ENCODE measurements around the gene GRM1. TPM values are rescaled to one million over a fixed set of nuclear protein-coding genes. Genes with fewer than 3 reads are reported as not detected.

GRM1 gene
- total RNA-seq, 1 donor from 2014 or later, result not detected

DNA sequence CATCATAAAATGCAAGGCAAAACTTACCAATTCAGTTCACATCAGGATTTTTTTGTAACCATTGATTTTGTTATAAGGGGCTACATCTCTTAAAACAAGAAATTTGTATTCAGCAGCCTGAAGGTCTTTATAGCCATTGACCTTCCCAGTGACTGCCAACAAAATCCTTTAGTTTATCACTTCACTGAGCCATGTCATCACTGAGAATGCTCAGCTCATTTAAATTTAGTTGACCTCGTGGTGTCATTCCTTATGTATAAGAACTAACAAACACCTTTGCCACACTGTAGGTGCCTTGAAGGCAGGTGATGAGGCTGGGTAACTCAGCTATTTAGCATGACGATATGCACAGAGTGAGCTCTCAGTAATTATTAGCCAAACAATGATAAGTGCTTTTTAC, 77.7 kb downstream of the GRM1 start:
- DNase-seq (ENCODE audit: extremely low spot score, unreplicated experiment), result no peak
- H3K27ac Mint-ChIP-seq (ENCODE audit: unreplicated experiment), result no peak overlapping the region
- TF ChIP-seq, protein P1, sequence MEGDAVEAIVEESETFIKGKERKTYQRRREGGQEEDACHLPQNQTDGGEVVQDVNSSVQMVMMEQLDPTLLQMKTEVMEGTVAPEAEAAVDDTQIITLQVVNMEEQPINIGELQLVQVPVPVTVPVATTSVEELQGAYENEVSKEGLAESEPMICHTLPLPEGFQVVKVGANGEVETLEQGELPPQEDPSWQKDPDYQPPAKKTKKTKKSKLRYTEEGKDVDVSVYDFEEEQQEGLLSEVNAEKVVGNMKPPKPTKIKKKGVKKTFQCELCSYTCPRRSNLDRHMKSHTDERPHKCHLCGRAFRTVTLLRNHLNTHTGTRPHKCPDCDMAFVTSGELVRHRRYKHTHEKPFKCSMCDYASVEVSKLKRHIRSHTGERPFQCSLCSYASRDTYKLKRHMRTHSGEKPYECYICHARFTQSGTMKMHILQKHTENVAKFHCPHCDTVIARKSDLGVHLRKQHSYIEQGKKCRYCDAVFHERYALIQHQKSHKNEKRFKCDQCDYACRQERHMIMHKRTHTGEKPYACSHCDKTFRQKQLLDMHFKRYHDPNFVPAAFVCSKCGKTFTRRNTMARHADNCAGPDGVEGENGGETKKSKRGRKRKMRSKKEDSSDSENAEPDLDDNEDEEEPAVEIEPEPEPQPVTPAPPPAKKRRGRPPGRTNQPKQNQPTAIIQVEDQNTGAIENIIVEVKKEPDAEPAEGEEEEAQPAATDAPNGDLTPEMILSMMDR (IDR thresholded peaks at IDR 0.05), result no peak
- H3K4me1 Mint-ChIP-seq (ENCODE audit: unreplicated experiment), result no peaks in the 10 kb centered on the region
- H3K9me3 Mint-ChIP-seq (ENCODE audit: unreplicated experiment), result no peaks in the 10 kb centered on the region
- no peaks in the 10 kb centered on the region for H3K36me3 Mint-ChIP-seq (ENCODE audit: unreplicated experiment)
- no peak overlapping the region for H3K4me3 Mint-ChIP-seq (ENCODE audit: unreplicated experiment)
- H3K27me3 Mint-ChIP-seq (ENCODE audit: unreplicated experiment), result peaks cover 2% of the 10 kb centered on the region

DNA sequence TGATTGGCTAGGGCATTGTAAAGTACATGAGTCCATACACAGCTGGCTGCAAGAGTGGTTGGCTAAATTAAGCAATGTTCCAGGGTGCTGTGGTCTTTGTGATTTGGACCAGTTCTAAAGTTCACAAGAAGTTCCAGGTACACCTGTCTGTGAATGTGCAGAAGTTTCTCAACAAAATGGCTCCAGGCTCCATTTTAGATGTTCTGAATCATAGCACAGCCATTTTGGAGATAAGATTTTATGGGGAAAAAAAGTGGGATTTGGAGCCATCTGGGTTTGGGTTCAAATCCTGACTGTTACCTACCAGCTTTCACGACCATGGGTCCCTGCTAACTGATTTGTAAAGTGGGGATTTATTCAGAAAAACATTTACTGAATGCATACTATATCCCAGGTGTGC, 82.1 kb downstream of the GRM1 start:
- DNase-seq (ENCODE audit: extremely low spot score, unreplicated experiment), result no peak
- H3K4me1 Mint-ChIP-seq (ENCODE audit: unreplicated experiment), result no peaks in the 10 kb centered on the region
- H3K4me3 Mint-ChIP-seq (ENCODE audit: unreplicated experiment), result no peak overlapping the region
- no peak overlapping the region for H3K27ac Mint-ChIP-seq (ENCODE audit: unreplicated experiment)
- TF ChIP-seq, protein P1 (IDR thresholded peaks at IDR 0.05), result no peak
- H3K36me3 Mint-ChIP-seq (ENCODE audit: unreplicated experiment), result no peaks in the 10 kb centered on the region
- no peaks in the 10 kb centered on the region for H3K9me3 Mint-ChIP-seq (ENCODE audit: unreplicated experiment)
- no peaks in the 10 kb centered on the region for H3K27me3 Mint-ChIP-seq (ENCODE audit: unreplicated experiment)

DNA sequence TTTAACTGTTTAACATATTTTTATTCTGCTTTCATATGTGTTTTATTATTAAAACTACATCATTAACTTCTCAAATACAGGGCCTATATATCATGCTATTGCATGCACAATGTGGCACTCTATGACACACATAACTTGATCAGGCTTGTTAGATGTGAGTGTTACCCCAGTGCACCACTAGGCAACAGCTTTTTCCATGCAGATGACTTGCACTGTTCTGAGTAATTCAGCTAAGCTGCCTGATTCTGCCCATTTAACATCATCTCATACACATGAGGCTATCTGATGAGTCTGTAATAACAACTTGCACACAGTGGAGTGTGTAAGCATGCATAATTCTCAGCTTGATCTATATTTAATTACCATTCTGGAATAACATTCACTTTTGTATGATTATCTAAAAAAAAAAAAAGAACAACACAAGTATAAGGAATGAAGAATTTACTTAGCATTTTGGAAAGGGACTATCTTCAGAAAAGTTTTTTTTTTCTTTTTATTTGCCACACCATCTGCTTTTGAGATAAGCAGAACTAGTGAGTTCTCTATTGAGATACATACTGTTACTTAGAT, 83.1 kb downstream of the GRM1 start:
- TF ChIP-seq, protein P1 (IDR thresholded peaks at IDR 0.05), result no peak
- no peak overlapping the region for H3K4me3 Mint-ChIP-seq (ENCODE audit: unreplicated experiment)
- no peaks in the 10 kb centered on the region for H3K4me1 Mint-ChIP-seq (ENCODE audit: unreplicated experiment)
- peaks cover 1% of the 10 kb centered on the region for H3K27me3 Mint-ChIP-seq (ENCODE audit: unreplicated experiment)
- no peaks in the 10 kb centered on the region for H3K36me3 Mint-ChIP-seq (ENCODE audit: unreplicated experiment)
- H3K9me3 Mint-ChIP-seq (ENCODE audit: unreplicated experiment), result no peaks in the 10 kb centered on the region
- no peak overlapping the region for H3K27ac Mint-ChIP-seq (ENCODE audit: unreplicated experiment)
- no peak for DNase-seq (ENCODE audit: extremely low spot score, unreplicated experiment)

DNA sequence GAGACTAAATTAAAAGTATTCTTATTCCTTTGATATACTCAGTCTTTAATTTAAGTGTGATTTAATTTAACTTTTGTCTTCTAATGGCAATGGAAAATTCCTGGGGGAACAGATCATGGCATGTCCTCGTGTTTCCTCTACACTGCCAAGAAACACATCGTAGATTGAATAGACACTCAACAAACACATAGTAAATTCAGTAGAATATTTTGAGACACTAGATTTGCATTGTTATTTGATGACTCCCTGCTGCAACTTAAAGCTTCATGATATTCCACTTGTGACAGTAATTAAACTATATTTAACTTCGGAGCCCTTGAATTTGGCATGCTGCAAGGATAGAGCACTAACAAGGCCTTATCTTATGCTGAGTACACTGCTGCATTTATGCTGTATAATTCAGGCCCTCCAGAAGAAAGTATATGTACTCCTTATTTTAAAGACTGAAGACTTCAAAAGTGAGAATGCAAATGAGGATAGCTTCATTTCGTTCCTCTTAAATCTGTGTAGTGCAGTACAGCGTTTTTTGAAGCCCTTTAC, 84.3 kb downstream of the GRM1 start:
- no peak for DNase-seq (ENCODE audit: extremely low spot score, unreplicated experiment)
- Mint-ChIP-seq H3K4me1 (ENCODE audit: unreplicated experiment) (no peaks in the 10 kb centered on the region), H3K27me3 (ENCODE audit: unreplicated experiment) (peaks cover 1% of the 10 kb centered on the region), H3K9me3 (ENCODE audit: unreplicated experiment) (no peaks in the 10 kb centered on the region), H3K27ac (ENCODE audit: unreplicated experiment) (no peak overlapping the region), H3K36me3 (ENCODE audit: unreplicated experiment) (no peaks in the 10 kb centered on the region), H3K4me3 (ENCODE audit: unreplicated experiment) (no peak overlapping the region)
- TF ChIP-seq, protein P1 (IDR thresholded peaks at IDR 0.05), result no peak

DNA sequence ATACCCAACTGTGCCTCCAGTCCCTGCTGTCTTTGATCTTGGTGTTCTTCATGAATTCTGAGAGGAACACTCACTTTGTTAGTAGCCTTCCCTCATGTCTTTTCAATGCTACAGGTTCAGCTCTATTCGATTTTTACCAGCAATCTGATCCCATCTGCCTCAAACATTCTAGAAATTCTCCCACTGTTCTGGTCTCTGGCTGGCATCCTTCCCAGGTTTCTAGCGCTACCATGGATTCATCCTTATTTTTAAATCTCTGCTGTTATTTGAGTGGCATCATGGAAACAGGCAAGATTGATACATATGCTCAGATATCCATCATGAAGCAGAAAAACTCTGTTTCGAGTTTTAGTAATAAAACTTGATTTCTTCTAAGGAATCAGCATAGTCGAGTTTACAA, 94.8 kb downstream of the GRM1 start:
- Mint-ChIP-seq H3K9me3 (ENCODE audit: unreplicated experiment) (no peaks in the 10 kb centered on the region), H3K36me3 (ENCODE audit: unreplicated experiment) (no peaks in the 10 kb centered on the region), H3K27ac (ENCODE audit: unreplicated experiment) (no peak overlapping the region), H3K4me3 (ENCODE audit: unreplicated experiment) (no peak overlapping the region), H3K4me1 (ENCODE audit: unreplicated experiment) (no peaks in the 10 kb centered on the region), H3K27me3 (ENCODE audit: unreplicated experiment) (peaks cover 3% of the 10 kb centered on the region)
- TF ChIP-seq, protein P1 (IDR thresholded peaks at IDR 0.05), result no peak
- DNase-seq (ENCODE audit: extremely low spot score, unreplicated experiment), result no peak
